Neural cell (in vitro differentiated cells): ENCODE measurements around the gene DUSP28. TPM values are rescaled to one million over a fixed set of nuclear protein-coding genes. Genes with fewer than 3 reads are reported as not detected.

Experiments used
- H2AFZ ChIP-seq: fragments of 200-600, 300-800 bp; sonication (generic), shearing (Covaris generic); 2 replicates; pipeline ENCODE4 v1.6.0; 2014; ENCODE audit warnings: low read depth, mild to moderate bottlenecking, antibody characterized with exemption, low read length, moderate library complexity
- H3F3A ChIP-seq: fragments of 200-600 bp; shearing (Covaris generic); 2 replicates; pipeline ENCODE4 v1.6.1; 2016; ENCODE audit warnings: mild to moderate bottlenecking, moderate library complexity, mixed read lengths, antibody characterized with exemption, low read length; ENCODE audit not compliant: insufficient read depth, poor library complexity, severe bottlenecking
- H3K27ac ChIP-seq: fragments of 200-600, 300-800 bp; sonication (generic), shearing (Covaris generic); 2 replicates; pipeline ENCODE4 v1.5.1; 2014; ENCODE audit warnings: mild to moderate bottlenecking, low read length, moderate library complexity
- H3K27me3 ChIP-seq: fragments of 300-800, 200-600 bp; sonication (generic), shearing (Covaris generic); 2 replicates; pipeline ENCODE4 v1.6.0; 2014; ENCODE audit warnings: mild to moderate bottlenecking, low read depth, low read length, moderate library complexity; ENCODE audit not compliant: insufficient read depth
- H3K36me3 ChIP-seq: fragments of 300-800, 200-600 bp; sonication (generic), shearing (Covaris generic); 2 replicates; pipeline ENCODE4 v1.5.1; 2014; ENCODE audit warnings: mild to moderate bottlenecking, antibody characterized with exemption, low read length, moderate library complexity; ENCODE audit not compliant: insufficient read depth
- H3K4me2 ChIP-seq: fragments of 300-800, 200-600 bp; sonication (generic), shearing (Covaris generic); 2 replicates; pipeline ENCODE4 v1.6.0; 2014; ENCODE audit warnings: mild to moderate bottlenecking, low read length
- H3K4me3 ChIP-seq: fragments of 300-800, 200-600 bp; sonication (generic), shearing (Covaris generic); 2 replicates; pipeline ENCODE4 v1.5.1; 2014; ENCODE audit warnings: mild to moderate bottlenecking, low read length, moderate library complexity
- H3K79me2 ChIP-seq: fragments of 200-600 bp; shearing (Covaris generic); replicated peaks from 2 replicates; pipeline ENCODE4 v1.6.0; 2014; ENCODE audit warnings: mild to moderate bottlenecking, low read length, moderate library complexity; ENCODE audit not compliant: insufficient read depth
- H3K9ac ChIP-seq: fragments of 300-800, 200-600 bp; sonication (generic), shearing (Covaris generic); 2 replicates; pipeline ENCODE4 v1.6.1; 2016; ENCODE audit warnings: mild to moderate bottlenecking, low read length, mixed read lengths
- H3K9me2 ChIP-seq: fragments of 200-600 bp; shearing (Covaris generic); 2 replicates; pipeline ENCODE4 v1.6.1; 2016; ENCODE audit warnings: mild to moderate bottlenecking, low read length, mixed read lengths; ENCODE audit not compliant: insufficient read depth
- H3K9me3 ChIP-seq: fragments of 200-600, 300-800 bp; sonication (generic), shearing (Covaris generic); 2 replicates; pipeline ENCODE4 v1.6.1; 2016; ENCODE audit warnings: mild to moderate bottlenecking, mixed run types, low read length, moderate library complexity, mixed read lengths
- H4K20me1 ChIP-seq: fragments of 200-600 bp; shearing (Covaris generic); 2 replicates; pipeline ENCODE4 v1.6.1; 2016; ENCODE audit warnings: mild to moderate bottlenecking, mixed run types; ENCODE audit not compliant: insufficient read depth
- CTCF ChIP-seq: fragments of 450-650 bp; IDR thresholded peaks from 2 replicates; pipeline ENCODE4 v1.5.1; 2014; ENCODE audit warnings: antibody characterized with exemption, mild to moderate bottlenecking, moderate library complexity; ENCODE audit not compliant: poor library complexity, severe bottlenecking
- EP300 ChIP-seq: fragments of 450-650 bp; conservative IDR thresholded peaks from 2 replicates; pipeline ENCODE4 v1.6.1; 2014; ENCODE audit warnings: antibody characterized with exemption, mild to moderate bottlenecking, moderate library complexity; ENCODE audit not compliant: poor library complexity, severe bottlenecking
- EZH2 ChIP-seq: fragments of 200-600, 300-800 bp; shearing (Covaris generic), sonication (generic); IDR thresholded peaks from 2 replicates; pipeline ENCODE4 v1.6.1; 2014; ENCODE audit warnings: antibody characterized with exemption, low read length, borderline replicate concordance, mild to moderate bottlenecking; ENCODE audit not compliant: insufficient read depth, poor library complexity, severe bottlenecking
- MXI1 ChIP-seq: fragments of 450-650 bp; conservative IDR thresholded peaks from 2 replicates; pipeline ENCODE4 v1.6.1; 2014; ENCODE audit warnings: antibody characterized with exemption, mild to moderate bottlenecking; ENCODE audit not compliant: poor library complexity, severe bottlenecking
- POLR2AphosphoS5 ChIP-seq: IDR thresholded peaks from 2 replicates; pipeline ENCODE4 v1.6.1; 2012
- RAD21 ChIP-seq: fragments of 450-650 bp; conservative IDR thresholded peaks from 2 replicates; pipeline ENCODE4 v1.6.1; 2014; ENCODE audit warnings: antibody characterized with exemption, mild to moderate bottlenecking, moderate library complexity
- REST ChIP-seq: IDR thresholded peaks from 2 replicates; pipeline ENCODE4 v1.6.1; 2012; ENCODE audit warnings: borderline replicate concordance
- SMC3 ChIP-seq: fragments of 450-650 bp; conservative IDR thresholded peaks from 2 replicates; pipeline ENCODE4 v1.6.1; 2014; ENCODE audit warnings: antibody characterized with exemption, mild to moderate bottlenecking, moderate library complexity; ENCODE audit not compliant: poor library complexity
- TAF1 ChIP-seq: IDR thresholded peaks from 2 replicates; pipeline ENCODE4 v1.6.1; 2012; ENCODE audit warnings: low read depth
- polyA plus RNA-seq: library from polyadenylated mRNA; depleted of rRNA; stranded (reverse); fragments of >200 nt; gene quantifications from 2 replicates; pipeline ENCODE4 v1.2.3, GENCODE V29; 2014

Gene DUSP28
- polyA plus RNA-seq, 1 donor from 2014 or later, result 26.6 TPM

- Histone ChIP-seq H3K9me3 (no peaks in the 10 kb centered on the region), H4K20me1 (no peaks in the 10 kb centered on the region), H3K4me3 (no peak overlapping the region), H2AFZ (no peak overlapping the region), H3K36me3 (no peaks in the 10 kb centered on the region), H3K9ac (no peak overlapping the region), H3K27me3 (no peaks in the 10 kb centered on the region), H3K27ac (no peak overlapping the region), H3K79me2 (peaks cover 9% of the 10 kb centered on the region), H3F3A (no peaks in the 10 kb centered on the region), H3K9me2 (no peaks in the 10 kb centered on the region), H3K4me2 (no peak overlapping the region)
- TF ChIP-seq REST, result no peak
- no peak for TF ChIP-seq SMC3
These were observed 33.0 kb downstream of the DUSP28 start for GRCh38 chr2:240593026-240593702.

GRCh38 chr2:240593703-240594451 is 33.7 kb downstream of the DUSP28 start:
- Histone ChIP-seq H3K27ac (no peak overlapping the region), H3K9me2 (no peaks in the 10 kb centered on the region), H3K9ac (no peak overlapping the region), H3F3A (no peaks in the 10 kb centered on the region), H3K4me2 (no peak overlapping the region), H3K9me3 (no peaks in the 10 kb centered on the region), H3K4me3 (no peak overlapping the region), H3K36me3 (no peaks in the 10 kb centered on the region), H3K27me3 (no peaks in the 10 kb centered on the region), H3K79me2 (peaks cover 2% of the 10 kb centered on the region), H4K20me1 (no peaks in the 10 kb centered on the region), H2AFZ (no peak overlapping the region)
- TF ChIP-seq SMC3, result no peak
- no peak for TF ChIP-seq POLR2AphosphoS5
- no peak for TF ChIP-seq RAD21
- TF ChIP-seq REST, result no peak
- no peak for TF ChIP-seq TAF1
- TF ChIP-seq EZH2, result no peak
- TF ChIP-seq EP300, result no peak
- TF ChIP-seq MXI1, result no peak
- no peak for TF ChIP-seq CTCF
